K562 (cell line): ENCODE data around the gene JUNB. TPM values are rescaled to one million over a fixed set of nuclear protein-coding genes. Genes with fewer than 3 reads are reported as not detected.

Experiments used
- CHD7 ChIP-seq: fragments of 200-600 bp; sonication (generic); IDR thresholded peaks from one replicate; pipeline ENCODE4 v1.6.1; 2012; ENCODE audit warnings: mild to moderate bottlenecking, low read depth, low read length, inconsistent platforms
- EP400 ChIP-seq: fragments of 450-650 bp; IDR thresholded peaks from 2 replicates; pipeline ENCODE4 v1.6.1; 2017; ENCODE audit warnings: antibody characterized with exemption, mild to moderate bottlenecking, moderate library complexity
- ESRRB ChIP-seq: fragments of 250-450 bp; sonication (Bioruptor Pico); IDR thresholded peaks from 2 replicates; pipeline ENCODE4 v1.5.0; 2020; ENCODE audit warnings: mild to moderate bottlenecking, moderate library complexity, borderline replicate concordance
- FOXJ2 ChIP-seq: fragments of 200-800 bp; sonication (Bioruptor generic); IDR thresholded peaks from 2 replicates; pipeline ENCODE4 v1.6.1; 2016; ENCODE audit warnings: missing genetic modification characterization, missing compliant biosample characterization
- KHSRP ChIP-seq: fragments of 450-650 bp; IDR thresholded peaks from 2 replicates; pipeline ENCODE4 v1.6.1; 2017
- POLR2G ChIP-seq: fragments of 200-400 bp; formaldehyde crosslinking; IDR thresholded peaks from 2 replicates; pipeline ENCODE4 v1.6.1; 2017; ENCODE audit warnings: low read depth, mild to moderate bottlenecking, antibody characterized with exemption, low read length, moderate library complexity
- RREB1 ChIP-seq: fragments of 250-450 bp; sonication (Bioruptor Pico); IDR thresholded peaks from 2 replicates; pipeline ENCODE4 v1.4.0; 2020
- ZBED1 ChIP-seq: IDR thresholded peaks from 2 replicates; pipeline ENCODE4 v1.6.1; 2014
- ZBTB8A ChIP-seq: fragments of 450-650 bp; IDR thresholded peaks from 2 replicates; pipeline ENCODE4 v1.6.1; 2018; ENCODE audit warnings: mild to moderate bottlenecking, moderate library complexity; ENCODE audit not compliant: partially characterized antibody
- ZNF124 ChIP-seq: sonication (generic); formaldehyde crosslinking; IDR thresholded peaks from 2 replicates; pipeline ENCODE4 v1.8.1; 2022; ENCODE audit warnings: missing genetic modification reagents
- ZNF644 ChIP-seq: fragments of 200-800 bp; sonication (Bioruptor generic); IDR thresholded peaks from 2 replicates; pipeline ENCODE4 v1.6.1; 2016; ENCODE audit warnings: low read depth, missing genetic modification characterization, missing compliant biosample characterization
- ZNF76 ChIP-seq: fragments of 250-450 bp; sonication (Bioruptor Pico); IDR thresholded peaks from 2 replicates; pipeline ENCODE4 v1.4.0; 2020; ENCODE audit warnings: mild to moderate bottlenecking, moderate library complexity, borderline replicate concordance
- polyA plus RNA-seq, 8 experiments: library from polyadenylated mRNA; depleted of rRNA in 4 of 8; stranded (reverse) in 5 of 8; unstranded in 3 of 8; fragments of >200 nt; fragmentation: Nextera tagmentation in 2 of 8; fragmentation: Illumina TruSeq in 1 of 8; extraction: Ambion mirVana in 2 of 8; extraction: Trizol in 1 of 8; gene quantifications; 2 replicates each; pipeline versions ENCODE4 v1.2.1 to v1.2.3, GENCODE V29; 2011 to 2014; ENCODE audit warnings: inconsistent platforms in 1 of 8, missing spikeins in 1 of 8
- total RNA-seq, 7 experiments: library from RNA; depleted of rRNA in 6 of 7; stranded (reverse); fragments of >200 nt in 6 of 7; fragmentation: Illumina TruSeq in 2 of 7; extraction: Trizol in 2 of 7; gene quantifications; 2 replicates each; pipeline versions ENCODE4 v1.2.1 to v1.2.3, GENCODE V29; 2011 to 2021; ENCODE audit warnings: low replicate concordance in 1 of 7

The JUNB gene
- total and polyA plus RNA-seq, 9 of the 15 experiments (the other 6 are each of a cell fraction or from before 2014, with no cell fraction given): 0.23 to 88.1 (median 13.1) TPM

- TF ChIP-seq RREB1 (no peak), KHSRP (no peak), ESRRB (CRISPR knock-in tag) (no peak), ZNF124 (CRISPR knock-in tag) (no peak), ZNF76 (no peak), ZNF644 (tag) (no peak; the same call in 1 of the 2 replicates), POLR2G (no peak), EP400 (no peak), CHD7 (no peak), FOXJ2 (no peak), ZBED1 (no peak), ZBTB8A (no peak)
Observed at GRCh38 chr19:12784871-12785430, 6.3 kb upstream of the JUNB start (continued).
